Eye (tissue), 1 donor: Measurements from ENCODE around the gene BTBD2.
A peak's percentile ranks its signal among the peaks of the same experiment; 100 is the strongest.
"Not testable (repeated sequence)": the region's sequence is repeated elsewhere in the genome, so short reads cannot be mapped to it uniquely, and the experiment has no call there.

Experiments used
- DNase-seq: peaks from one replicate; pipeline ENCODE4 v3.0.0-alpha.2; 2015

The BTBD2 gene

GRCh38 chr19:2039089-2039958 lies 23.8 kb upstream of the BTBD2 start:
- no peak for DNase-seq

GRCh38 chr19:2038284-2039088 lies 23.0 kb upstream of the BTBD2 start:
- DNase-seq: no peak

- DNase-seq: no peak
Measured at GRCh38 chr19:2037651-2038255, 22.2 kb upstream of the BTBD2 start.

DNA sequence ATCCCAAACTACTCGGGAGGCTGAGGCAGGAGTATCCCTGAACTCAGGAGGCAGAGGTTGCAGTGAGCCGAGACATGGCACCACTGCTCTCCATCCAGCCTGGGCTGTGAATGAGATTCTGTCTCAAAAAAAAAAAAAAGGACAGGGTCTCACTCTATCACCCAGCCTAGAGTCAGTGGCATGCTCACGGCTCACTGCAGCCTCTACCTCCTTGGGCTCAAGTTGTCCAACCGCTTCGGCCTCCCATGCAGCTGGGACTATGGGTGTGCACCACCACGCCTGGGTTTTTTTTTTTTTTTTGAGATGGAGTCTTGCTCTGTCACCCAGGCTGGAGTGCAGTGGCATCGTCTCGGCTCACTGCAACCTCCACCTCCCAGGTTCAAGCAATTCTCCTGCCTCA lies 20.9 kb upstream of the BTBD2 start:
- no peak for DNase-seq

- no peak for DNase-seq
Measured at GRCh38 chr19:2035590-2035991, 20.1 kb upstream of the BTBD2 start.

DNA sequence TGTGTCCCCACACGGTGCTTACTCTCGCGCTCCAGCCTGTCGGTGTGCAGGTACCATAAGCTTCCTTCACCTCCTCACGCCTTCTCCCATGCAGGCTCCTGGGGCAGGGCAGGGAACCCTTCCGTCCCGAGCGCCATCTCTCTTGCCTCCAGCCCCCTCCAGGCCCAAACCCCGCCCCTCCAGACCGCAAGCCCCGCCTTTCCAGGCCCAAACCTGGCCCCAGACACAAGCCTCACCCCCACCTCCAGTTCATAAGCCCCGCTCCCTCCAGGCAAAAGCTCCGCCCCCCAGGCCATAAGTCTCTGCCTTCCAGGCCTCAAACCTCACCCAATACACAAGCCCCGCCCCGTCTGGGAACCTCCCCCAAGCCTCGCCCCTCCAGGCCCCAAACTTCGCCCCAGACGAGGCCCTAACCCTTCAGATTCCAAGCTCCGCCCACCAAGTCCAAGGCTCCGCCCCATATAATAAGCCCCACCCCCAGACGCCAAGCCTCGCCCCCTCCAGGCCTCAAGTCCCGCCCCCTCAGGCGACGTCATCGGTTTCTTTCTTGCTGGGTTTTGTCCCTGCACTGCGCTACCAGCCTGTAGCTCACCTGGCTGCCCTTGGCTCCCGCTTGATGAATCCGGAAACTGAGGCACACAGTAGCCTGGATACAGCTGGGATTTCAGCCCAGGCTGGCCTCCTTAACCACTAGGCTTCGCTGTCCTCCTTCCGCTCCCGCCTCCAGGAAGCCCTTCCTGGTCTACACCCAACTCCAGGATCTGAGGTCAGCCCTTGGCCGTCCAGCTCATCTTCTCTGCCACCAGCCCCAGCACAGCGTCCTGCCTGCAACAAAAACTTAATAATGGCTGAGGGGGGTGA lies 19.4 kb upstream of the BTBD2 start:
- DNase-seq: peak; percentile 50

- DNase-seq: not testable (repeated sequence)
Measured at GRCh38 chr19:2034253-2034652, 18.7 kb upstream of the BTBD2 start.

- no peak for DNase-seq
Measured at GRCh38 chr19:2033825-2034159, 18.3 kb upstream of the BTBD2 start.

- no peak for DNase-seq
Measured at GRCh38 chr19:2033115-2033824, 17.8 kb upstream of the BTBD2 start.

- peak; percentile 71 for DNase-seq
Measured at GRCh38 chr19:2032296-2032941, 16.9 kb upstream of the BTBD2 start.

GRCh38 chr19:2027361-2027760 lies 11.8 kb upstream of the BTBD2 start:
- DNase-seq: peak; percentile 38

GRCh38 chr19:2026770-2027169 lies 11.3 kb upstream of the BTBD2 start:
- no peak for DNase-seq

GRCh38 chr19:2022289-2022688 lies 6.8 kb upstream of the BTBD2 start:
- DNase-seq: no peak

- no peak for DNase-seq
Measured at GRCh38 chr19:2021453-2022140, 6.1 kb upstream of the BTBD2 start.

- no peak for DNase-seq
Measured at GRCh38 chr19:2018752-2019151, 3.2 kb upstream of the BTBD2 start.

DNA sequence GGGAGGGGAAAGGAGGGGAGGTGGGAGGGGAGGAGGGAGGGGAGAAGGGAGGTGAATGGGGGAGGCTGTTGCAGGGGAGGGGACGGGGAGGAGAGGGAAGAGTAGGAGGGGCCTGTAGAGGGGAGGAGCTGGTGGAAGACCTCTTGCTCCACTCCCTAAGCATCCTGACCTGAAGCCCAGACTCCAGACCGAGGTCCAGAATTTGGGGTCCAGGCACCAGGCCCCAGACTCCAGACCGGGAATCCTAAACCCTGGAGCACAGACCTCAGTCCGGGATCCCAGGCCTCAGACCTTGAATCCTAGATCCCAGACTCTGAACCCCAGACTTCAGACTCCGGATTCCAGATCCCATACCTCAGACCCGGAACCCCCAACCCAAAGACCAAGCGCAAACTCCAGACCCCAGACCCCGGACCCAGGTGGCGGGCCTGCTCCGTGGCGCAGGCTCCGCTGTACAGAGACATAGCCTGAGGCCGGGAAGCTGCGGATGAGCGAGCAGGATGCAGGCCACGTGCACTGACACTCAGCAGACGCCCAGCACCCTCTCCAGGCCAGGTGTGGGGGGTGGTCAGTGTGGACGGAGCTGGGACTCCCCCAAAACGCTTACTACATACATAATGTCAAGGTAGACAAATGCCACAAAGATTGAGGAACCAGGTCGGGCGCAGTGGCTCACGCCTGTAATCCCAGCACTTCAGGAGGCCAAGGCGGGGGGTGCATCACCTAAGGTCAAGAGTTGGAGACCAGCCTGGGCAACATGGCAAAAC lies 710 bp upstream of the BTBD2 start:
- DNase-seq: peak; percentile 87

DNA sequence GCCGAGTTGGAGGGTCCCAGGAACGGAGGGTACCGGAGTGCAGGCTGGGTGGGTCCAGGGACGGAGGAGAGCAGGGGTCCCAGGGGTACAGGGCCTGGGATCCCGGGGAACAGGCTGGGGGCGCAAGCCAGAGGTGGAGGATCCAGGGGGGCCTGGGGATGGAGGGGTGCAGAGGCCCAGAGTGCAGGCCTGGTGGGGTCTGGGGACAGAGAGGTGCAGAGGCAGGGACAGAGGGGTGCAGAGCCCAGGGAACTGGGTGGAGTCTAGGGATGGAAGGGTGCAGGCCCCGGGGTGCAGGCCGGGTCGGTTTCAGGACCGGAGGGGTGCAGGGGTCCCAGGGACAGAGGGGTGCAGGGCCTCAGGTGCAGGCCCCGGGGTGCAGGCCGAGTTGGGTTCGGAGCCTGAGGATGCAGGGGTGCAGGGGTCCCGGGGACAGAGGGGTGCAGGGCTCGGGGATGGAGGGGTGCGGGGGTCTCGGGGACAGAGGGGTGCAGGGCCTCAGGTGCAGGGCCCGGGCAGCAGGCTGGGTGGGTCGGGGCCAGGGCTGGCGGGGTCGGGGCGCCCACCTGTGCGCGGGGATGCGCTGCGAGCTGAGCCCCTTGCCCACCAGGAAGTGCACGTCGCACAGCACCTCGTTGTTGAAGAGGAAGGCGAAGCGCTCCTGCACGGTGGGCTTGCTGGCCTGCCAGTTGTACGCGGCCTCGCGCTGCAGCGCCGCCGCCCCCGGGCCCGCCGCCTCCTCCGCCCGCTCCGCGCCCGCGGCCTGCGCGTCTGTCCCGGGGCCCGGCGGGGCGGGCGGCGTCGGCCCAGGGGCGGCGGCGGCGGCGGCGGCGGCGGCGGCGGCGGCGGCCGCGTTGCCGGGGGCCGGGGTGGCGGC lies 545 bp downstream of the BTBD2 start:
- peak; percentile 43 for DNase-seq

DNA sequence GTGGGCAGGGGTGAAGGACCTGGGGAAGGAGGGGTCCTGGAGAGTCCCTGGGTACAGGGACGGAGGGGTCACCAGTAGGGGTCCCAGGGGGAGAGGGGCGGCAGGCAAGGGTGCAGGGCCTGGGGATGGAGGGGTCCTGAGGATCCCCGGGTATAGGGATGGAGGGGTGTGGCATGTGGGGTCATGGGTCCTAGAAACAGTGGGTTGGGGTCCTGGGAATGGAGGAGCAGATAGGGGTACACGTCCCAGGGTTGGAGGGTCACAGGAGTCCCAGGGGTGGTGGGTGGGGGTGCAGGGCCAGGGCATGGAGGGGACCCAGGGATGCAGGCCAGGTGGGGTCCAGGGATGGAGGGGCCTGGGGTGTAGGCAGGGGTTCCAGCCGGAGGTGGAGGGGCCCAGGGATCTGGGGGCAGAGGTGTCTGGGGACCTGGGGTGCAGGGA lies 1.4 kb downstream of the BTBD2 start:
- DNase-seq: no peak

DNA sequence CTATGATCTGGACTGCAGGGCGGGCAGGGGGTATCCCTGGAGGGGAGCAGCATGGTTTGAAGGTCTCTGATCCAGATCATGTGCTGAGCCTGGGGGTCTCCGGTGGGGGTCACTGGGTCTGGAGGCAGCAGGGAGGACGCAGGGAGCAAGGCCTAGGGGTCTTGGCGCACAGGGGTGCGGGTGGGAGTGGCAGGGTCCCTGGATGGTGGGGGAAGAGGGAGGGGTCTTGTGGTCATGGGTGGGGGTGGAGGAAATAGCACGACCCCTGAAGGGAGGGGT lies 1.9 kb downstream of the BTBD2 start:
- DNase-seq: no peak
